GM21529 (cell line): ENCODE results near the gene PPP2R1A.
"Not testable (repeated sequence)": the region's sequence is repeated elsewhere in the genome, so short reads cannot be mapped to it uniquely, and the experiment has no call there.

Experiments used
- ATAC-seq: cut with Tn5 transposase; IDR thresholded peaks from one replicate; pipeline ENCODE4 v1.9.1; 2021; ENCODE audit not compliant: unreplicated experiment

The PPP2R1A gene

GRCh38 chr19:52237771-52238400 lies 48.0 kb downstream of the PPP2R1A start:
- no peak for ATAC-seq

- ATAC-seq, result no peak
Observed at GRCh38 chr19:52244021-52244420, 54.2 kb downstream of the PPP2R1A start.

GRCh38 chr19:52248241-52248640 lies 58.4 kb downstream of the PPP2R1A start:
- no peak for ATAC-seq

- no peak for ATAC-seq
Observed at GRCh38 chr19:52258426-52258825, 68.6 kb downstream of the PPP2R1A start.

GRCh38 chr19:52265556-52265955 lies 75.7 kb downstream of the PPP2R1A start:
- ATAC-seq, result not testable (repeated sequence)

GRCh38 chr19:52269338-52270261 lies 79.7 kb downstream of the PPP2R1A start, which contains the start of gene ZNF766:
ZNF766 (plus strand) TSS chr19:52269587; CDS start chr19:52269614, 27 bp downstream.
- ATAC-seq, result peak; percentile 97

- no peak for ATAC-seq
Observed at GRCh38 chr19:52270266-52270885, 80.5 kb downstream of the PPP2R1A start.

- no peak for ATAC-seq
Observed at GRCh38 chr19:52273301-52273700, 83.4 kb downstream of the PPP2R1A start.

- no peak for ATAC-seq
Observed at GRCh38 chr19:52274191-52274590, 84.3 kb downstream of the PPP2R1A start.

- no peak for ATAC-seq
Observed at GRCh38 chr19:52275988-52276387, 86.1 kb downstream of the PPP2R1A start.

- no peak for ATAC-seq
Observed at GRCh38 chr19:52277471-52277870, 87.6 kb downstream of the PPP2R1A start.
